Renal cortical epithelial cell (primary cell): ENCODE results near the gene PHF13. TPM values are rescaled to one million over a fixed set of nuclear protein-coding genes. Genes with fewer than 3 reads are reported as not detected.
"Not testable (repeated sequence)": the region's sequence is repeated elsewhere in the genome, so short reads cannot be mapped to it uniquely, and the experiment has no call there.

Experiments used
- DNase-seq: peaks from one replicate; pipeline ENCODE4 v3.0.0-alpha.2; 2011; ENCODE audit warnings: low read depth
- total RNA-seq: library from RNA; depleted of rRNA; stranded (reverse); fragments of >200 nt; gene quantifications from 2 replicates; pipeline ENCODE4 v1.2.3, GENCODE V29; 2014

Gene PHF13
- total RNA-seq, 1 donor from 2014 or later = 22.4 TPM

DNA sequence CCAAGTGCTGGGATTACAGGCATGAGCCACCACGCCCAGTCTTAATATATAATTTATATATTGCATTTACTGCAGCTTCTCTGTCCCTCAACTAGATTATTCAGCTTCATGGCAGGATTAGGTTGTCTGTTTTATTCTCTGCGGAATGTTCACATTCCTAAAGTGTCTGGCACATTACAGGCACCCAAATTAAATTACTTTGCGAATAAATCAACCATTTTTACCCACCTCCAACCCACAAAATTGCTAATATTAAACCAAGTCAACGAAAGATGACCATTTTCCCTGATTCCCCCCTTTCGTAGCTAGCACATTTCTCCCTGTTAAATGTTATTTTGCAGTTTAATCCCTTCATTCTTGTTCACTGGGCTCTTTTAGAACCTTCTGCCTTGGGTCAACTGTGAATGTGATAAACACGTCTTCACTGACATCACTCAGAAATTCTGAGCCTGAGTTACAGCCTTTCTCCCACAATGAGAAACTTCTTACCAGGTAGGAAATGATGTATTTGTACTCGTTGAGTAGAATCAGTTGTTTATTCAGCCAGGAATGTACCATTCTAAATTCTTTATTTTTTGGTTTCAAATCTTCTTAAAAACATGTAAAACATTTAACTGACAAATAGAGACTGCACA is 47.0 kb downstream of the PHF13 start:
- DNase-seq = peak; percentile 62

DNA sequence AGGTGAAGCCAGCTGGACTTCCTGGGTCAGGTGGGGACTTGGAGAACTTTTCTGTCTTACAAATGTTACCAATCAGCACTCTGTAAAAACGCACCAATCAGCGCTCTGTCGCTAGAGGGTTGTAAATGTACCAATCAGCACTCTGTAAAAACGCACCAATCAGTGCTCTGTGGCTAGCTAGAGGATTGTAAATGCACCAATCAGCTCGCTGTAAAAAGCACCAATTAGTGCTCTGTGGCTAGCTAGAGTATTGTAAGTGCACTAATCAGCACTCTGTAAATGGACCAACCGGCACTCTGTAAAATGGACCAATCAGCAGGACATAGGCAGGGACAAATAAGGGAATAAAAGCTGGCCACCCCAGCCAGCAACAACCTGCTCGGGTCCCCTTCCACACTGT is 48.9 kb downstream of the PHF13 start:
- not testable (repeated sequence) for DNase-seq

GRCh38 chr1:6666696-6667095 is 53.2 kb downstream of the PHF13 start:
- DNase-seq = no peak

- no peak for DNase-seq
Measured at GRCh38 chr1:6667139-6667538, 53.6 kb downstream of the PHF13 start.

DNA sequence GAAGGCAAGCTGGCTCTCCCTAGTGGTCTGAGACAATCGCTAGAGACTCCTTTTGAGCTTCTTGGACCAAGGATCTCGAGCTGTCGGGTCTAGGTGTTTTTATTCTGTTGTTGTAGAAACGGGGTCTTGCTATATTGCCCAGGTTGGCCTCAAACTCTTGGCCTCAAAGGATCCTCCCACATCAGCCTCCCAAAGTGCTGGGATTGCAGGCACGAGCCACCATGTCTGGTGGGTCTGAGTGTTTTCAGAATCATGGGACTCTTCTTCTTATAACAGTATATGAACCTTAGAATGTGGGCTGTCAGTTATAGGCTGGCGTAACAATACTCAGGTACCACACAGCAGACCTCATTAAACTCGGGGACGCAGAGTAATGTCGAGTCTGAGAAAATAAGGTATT is 55.0 kb downstream of the PHF13 start:
- no peak for DNase-seq

DNA sequence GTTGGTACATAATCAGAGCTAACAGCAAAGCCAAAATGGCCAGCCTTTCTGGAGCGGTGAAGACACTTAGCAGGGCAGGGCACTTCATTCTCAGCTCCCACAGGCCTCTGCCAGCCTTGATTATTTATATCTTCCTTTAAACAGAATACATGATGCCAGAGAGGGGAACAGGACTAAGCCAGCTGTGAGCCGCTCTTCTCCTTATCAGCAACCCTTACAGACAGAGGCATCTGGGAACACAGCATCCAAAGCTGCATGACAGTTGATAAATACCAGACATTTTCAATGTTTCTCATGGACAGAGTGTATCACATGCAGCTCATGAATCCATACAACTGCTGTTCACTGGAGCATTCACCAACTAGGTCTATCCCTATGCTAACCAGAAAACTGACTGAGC is 59.0 kb downstream of the PHF13 start:
- no peak for DNase-seq

Other genes with a start within 250 kb of the PHF13 start
- gene ACOT7, start 220.0 kb upstream of the PHF13 start, total RNA-seq = 17.9 and 23.1 TPM in 2 replicates
- gene HES2, start 193.8 kb upstream of the PHF13 start, total RNA-seq = 5.8 and 13.0 TPM in 2 replicates
- gene ESPN, start 189.0 kb upstream of the PHF13 start, total RNA-seq = 0.25 TPM in 1 of 2 replicates, not detected in the other
- 3.3 and 9.7 TPM in 2 replicates for gene TNFRSF25, start 147.6 kb upstream of the PHF13 start, total RNA-seq
- 22.2 and 22.6 TPM in 2 replicates for gene PLEKHG5, start 122.1 kb upstream of the PHF13 start, total RNA-seq
- gene NOL9, start 59.2 kb upstream of the PHF13 start, total RNA-seq = 22.9 and 31.3 TPM in 2 replicates
- gene TAS1R1, start 58.4 kb upstream of the PHF13 start, total RNA-seq = not detected in 2 replicates
- 19.3 and 21.2 TPM in 2 replicates for gene ZBTB48, start 33.7 kb upstream of the PHF13 start, total RNA-seq
- 29.5 and 59.7 TPM in 2 replicates for gene KLHL21, start 10.9 kb upstream of the PHF13 start, total RNA-seq
- gene THAP3, start 11.1 kb downstream of the PHF13 start, total RNA-seq = 17.0 and 20.9 TPM in 2 replicates
- 39.9 and 99.0 TPM in 2 replicates for gene DNAJC11, start 88.1 kb downstream of the PHF13 start, total RNA-seq
- 56.4 and 79.3 TPM in 2 replicates for gene CAMTA1, start 171.7 kb downstream of the PHF13 start, total RNA-seq